CD4-positive, alpha-beta T cell treated with Interferon alpha-2 for 1 hour (primary cell): Measurements from ENCODE around the gene VARS2.
A peak's percentile ranks its signal among the peaks of the same experiment; 100 is the strongest.

Source experiments
- DNase-seq, 2 donors: peaks; one replicate each; pipeline ENCODE4 v3.0.0-alpha.2; 2020 to 2022

Gene VARS2

DNA sequence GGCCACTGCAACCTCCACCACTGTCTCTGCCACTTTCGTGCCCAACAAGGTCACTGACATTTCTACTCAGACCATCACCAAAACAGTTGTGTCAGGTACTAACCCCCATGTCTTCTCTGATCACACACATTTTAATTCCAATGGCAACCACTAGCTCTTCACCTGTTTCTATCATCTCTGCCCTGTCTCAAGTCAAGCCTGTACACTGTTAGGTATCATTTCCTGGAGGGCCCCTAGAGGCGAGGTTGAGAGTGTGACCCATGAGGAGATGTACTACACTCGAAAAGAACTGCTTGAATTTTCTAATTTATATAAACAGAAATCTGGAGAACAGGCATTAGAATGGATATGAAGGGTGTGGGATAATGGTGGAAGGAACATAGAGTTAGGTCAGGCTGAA is 52.1 kb downstream of the VARS2 start:
- DNase-seq, result no peak

DNA sequence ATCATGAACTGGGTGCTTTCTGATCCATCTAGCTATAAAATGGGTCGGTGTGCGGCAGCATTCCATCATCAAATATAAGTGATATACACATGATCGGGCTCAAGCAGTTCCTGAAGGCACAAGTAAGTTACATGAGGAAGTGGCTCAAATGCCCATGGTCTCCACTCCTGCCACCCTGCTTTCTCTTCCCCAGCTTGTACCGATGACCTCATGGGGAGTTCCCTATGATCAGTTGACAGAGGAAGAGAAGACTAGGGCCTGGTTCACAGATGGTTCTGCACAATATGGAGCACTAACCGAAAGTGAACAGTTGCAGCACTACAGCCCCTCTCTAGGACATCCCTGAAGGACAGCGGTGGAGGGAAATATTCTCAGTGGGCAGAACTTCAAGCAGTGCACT is 55.1 kb downstream of the VARS2 start:
- peak in 1 of 2 donors; percentile 25 for DNase-seq

DNA sequence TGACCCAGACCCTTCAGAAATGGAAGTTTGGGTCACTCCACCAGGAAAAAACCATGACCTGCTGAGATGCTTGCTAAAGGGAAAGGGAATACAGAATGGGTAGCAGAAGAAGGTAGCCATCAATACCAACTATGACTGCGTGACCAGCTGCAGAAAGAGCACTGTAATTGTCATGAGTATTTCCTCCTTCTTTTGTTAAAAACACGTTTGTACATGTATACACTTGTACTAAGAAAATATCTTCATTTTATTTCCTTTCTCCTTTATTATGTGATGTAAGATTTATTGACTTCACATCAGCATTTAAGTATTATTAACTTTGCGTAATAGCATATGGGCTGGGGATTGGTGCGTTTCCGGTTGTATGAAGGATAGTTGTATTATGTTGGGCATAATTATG is 56.9 kb downstream of the VARS2 start:
- no peak for DNase-seq

DNA sequence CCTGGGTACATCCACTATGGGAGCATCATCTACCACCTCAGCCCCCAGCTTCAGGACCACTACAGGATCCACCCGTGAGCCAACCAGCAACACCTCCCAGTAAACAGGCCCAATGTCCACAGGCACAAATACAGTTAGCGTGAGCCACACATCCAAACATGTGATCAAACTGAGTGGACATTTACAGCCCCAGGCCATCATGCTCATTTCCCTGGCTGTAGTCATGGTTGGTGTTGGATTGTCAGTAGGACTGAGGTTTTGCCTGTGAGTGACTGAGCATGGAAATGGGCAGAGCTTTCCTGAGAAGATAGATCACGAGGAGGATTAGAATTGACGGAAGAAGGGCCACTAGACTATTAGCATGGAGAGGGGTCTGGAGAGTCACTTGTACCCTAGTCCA is 58.8 kb downstream of the VARS2 start:
- no peak for DNase-seq

DNA sequence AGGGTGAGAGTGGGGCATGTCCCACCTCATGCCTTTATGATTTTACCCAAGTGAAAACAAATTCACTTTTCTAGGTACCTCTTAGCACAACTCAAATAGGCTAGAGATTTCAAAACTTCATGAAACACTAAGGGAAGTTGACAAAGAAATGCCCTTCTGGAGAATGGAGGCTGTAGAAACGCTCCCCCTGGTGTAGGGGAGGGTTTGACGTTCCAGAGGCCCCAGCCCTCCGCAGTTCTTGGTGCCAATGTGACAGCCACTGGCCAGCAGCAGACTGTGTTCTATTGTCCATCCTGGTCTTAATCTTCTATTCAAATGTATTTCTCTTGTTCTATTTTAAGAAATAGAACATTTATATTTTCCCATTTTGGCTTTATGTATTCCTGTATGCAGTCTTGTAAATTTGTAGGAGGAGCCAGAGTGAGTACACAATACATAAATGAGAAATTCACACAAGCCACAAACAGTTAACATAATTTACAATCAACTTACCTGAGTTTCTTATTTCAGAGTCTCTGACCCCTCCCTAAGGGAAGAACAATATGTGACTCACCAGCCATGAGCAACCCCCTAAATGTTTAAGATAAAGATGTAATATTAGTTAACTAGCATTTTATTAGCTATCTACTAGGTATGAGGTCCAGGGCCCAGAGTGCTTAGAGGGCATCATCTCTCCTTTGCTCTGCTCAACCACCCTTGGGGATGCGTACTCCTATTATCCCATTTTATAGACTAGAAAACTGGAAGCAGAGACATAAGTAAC is 60.6 kb downstream of the VARS2 start:
- DNase-seq, result no peak
